ENCODE results near the gene LBHD2. TPM values are rescaled to one million over a fixed set of nuclear protein-coding genes. Genes with fewer than 3 reads are reported as not detected.

LBHD2 gene
- total RNA-seq, 1 experiment from 2014 or later = not detected

GRCh38 chr14:103095210-103095778 lies 11.3 kb downstream of the LBHD2 start:
- no TSS peak for BruUV-seq (replicated peaks)
- ChIA-PET CTCF (interaction anchor here (1.4 kb wide), 1 partner anchor 10 kb away, joined by 5 read pairs; no protein-coding TSS in a partner anchor), POLR2A (no interaction called here)
- no peak overlapping the region for H3K4me3 ChIP-seq (ENCODE audit: low read depth in 2 of 2, low read length in 2 of 2)
- H3K27ac ChIP-seq (ENCODE audit: low read length) = no peak overlapping the region
- intact Hi-C loops (cut with micrococcal nuclease; ENCODE audit: unreplicated experiment) (no loop called here), in situ Hi-C loops (cut with HindIII; ENCODE audit: low pct_unique_long_range_greater_than_20kb, low sequenced_read_pairs) (no loop called here)
- DNase-seq (ENCODE audit: low read depth, low spot score) = no peak
- TF ChIP-seq SIN3A (IDR thresholded peaks at IDR 0.05; ENCODE audit: borderline replicate concordance, insufficient read depth, low read depth, low read length) (no peak), POLR2AphosphoS5 (IDR thresholded peaks at IDR 0.05; ENCODE audit: low read depth, low read length) (no peak), CTCF (IDR thresholded peaks at IDR 0.05) (no peak), TCF7L2 (IDR thresholded peaks at IDR 0.05; ENCODE audit: low read depth, low read length) (no peak)
- TF ChIP-seq, protein P1, sequence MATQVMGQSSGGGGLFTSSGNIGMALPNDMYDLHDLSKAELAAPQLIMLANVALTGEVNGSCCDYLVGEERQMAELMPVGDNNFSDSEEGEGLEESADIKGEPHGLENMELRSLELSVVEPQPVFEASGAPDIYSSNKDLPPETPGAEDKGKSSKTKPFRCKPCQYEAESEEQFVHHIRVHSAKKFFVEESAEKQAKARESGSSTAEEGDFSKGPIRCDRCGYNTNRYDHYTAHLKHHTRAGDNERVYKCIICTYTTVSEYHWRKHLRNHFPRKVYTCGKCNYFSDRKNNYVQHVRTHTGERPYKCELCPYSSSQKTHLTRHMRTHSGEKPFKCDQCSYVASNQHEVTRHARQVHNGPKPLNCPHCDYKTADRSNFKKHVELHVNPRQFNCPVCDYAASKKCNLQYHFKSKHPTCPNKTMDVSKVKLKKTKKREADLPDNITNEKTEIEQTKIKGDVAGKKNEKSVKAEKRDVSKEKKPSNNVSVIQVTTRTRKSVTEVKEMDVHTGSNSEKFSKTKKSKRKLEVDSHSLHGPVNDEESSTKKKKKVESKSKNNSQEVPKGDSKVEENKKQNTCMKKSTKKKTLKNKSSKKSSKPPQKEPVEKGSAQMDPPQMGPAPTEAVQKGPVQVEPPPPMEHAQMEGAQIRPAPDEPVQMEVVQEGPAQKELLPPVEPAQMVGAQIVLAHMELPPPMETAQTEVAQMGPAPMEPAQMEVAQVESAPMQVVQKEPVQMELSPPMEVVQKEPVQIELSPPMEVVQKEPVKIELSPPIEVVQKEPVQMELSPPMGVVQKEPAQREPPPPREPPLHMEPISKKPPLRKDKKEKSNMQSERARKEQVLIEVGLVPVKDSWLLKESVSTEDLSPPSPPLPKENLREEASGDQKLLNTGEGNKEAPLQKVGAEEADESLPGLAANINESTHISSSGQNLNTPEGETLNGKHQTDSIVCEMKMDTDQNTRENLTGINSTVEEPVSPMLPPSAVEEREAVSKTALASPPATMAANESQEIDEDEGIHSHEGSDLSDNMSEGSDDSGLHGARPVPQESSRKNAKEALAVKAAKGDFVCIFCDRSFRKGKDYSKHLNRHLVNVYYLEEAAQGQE (IDR thresholded peaks at IDR 0.05; ENCODE audit: insufficient read depth in 1 of 2, low read depth in 2 of 2, low read length in 1 of 2) = no peak
- no peak for ATAC-seq
- no peaks in the 10 kb centered on the region for H3K36me3 ChIP-seq (ENCODE audit: control insufficient read depth, insufficient read depth, low read length)
- H3K4me1 ChIP-seq (ENCODE audit: control insufficient read depth, insufficient read depth, low read length) = peaks cover 10% of the 10 kb centered on the region; the same call in 1 of the 2 replicates
- no peaks in the 10 kb centered on the region for H3K27me3 ChIP-seq (ENCODE audit: control insufficient read depth, insufficient read depth, low read length)
- H3K9me3 ChIP-seq (ENCODE audit: control insufficient read depth, insufficient read depth, low read depth, low read length) = no peaks in the 10 kb centered on the region

DNA sequence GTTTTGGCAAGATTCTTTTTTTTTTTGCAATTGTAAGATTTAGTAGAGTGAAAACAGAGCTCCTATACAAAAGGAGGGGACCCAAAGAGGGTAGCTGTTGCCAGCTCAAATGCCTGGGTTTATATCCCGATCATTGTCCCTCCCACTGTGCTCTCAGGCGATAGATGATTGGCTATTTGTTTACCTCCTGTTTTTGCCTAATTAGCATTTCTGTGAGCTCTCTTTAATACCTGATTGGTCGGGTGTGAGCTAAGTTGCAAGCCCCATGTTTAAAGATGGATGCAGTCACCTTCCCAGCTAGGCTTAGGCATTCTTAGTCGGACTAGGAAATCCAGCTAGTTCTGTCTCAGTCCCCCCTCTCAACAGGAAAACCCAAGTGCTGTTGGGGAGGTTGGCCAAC lies 12.4 kb downstream of the LBHD2 start:
- H3K27ac ChIP-seq (ENCODE audit: low read length) = no peak overlapping the region
- intact Hi-C loops (cut with micrococcal nuclease; ENCODE audit: unreplicated experiment) (no loop called here), in situ Hi-C loops (cut with HindIII; ENCODE audit: low pct_unique_long_range_greater_than_20kb, low sequenced_read_pairs) (no loop called here)
- ChIA-PET POLR2A (interaction anchor here (0.6 kb wide), 1 partner anchor 9 kb away, joined by 3 read pairs; no protein-coding TSS in a partner anchor), CTCF (interaction anchor here (0.6 to 1.4 kb wide), 3 partner anchors 8 to 186 kb away, joined by 4 to 5 read pairs (median 4); no protein-coding TSS in a partner anchor)
- no peak for ATAC-seq
- TF ChIP-seq, protein P1 (IDR thresholded peaks at IDR 0.05; ENCODE audit: insufficient read depth in 1 of 2, low read depth in 2 of 2, low read length in 1 of 2) = no peak
- TF ChIP-seq TCF7L2 (IDR thresholded peaks at IDR 0.05; ENCODE audit: low read depth, low read length) (no peak), POLR2AphosphoS5 (IDR thresholded peaks at IDR 0.05; ENCODE audit: low read depth, low read length) (no peak), CTCF (IDR thresholded peaks at IDR 0.05) (no peak), SIN3A (IDR thresholded peaks at IDR 0.05; ENCODE audit: borderline replicate concordance, insufficient read depth, low read depth, low read length) (no peak)
- H3K27me3 ChIP-seq (ENCODE audit: control insufficient read depth, insufficient read depth, low read length) = no peaks in the 10 kb centered on the region
- H3K36me3 ChIP-seq (ENCODE audit: control insufficient read depth, insufficient read depth, low read length) = no peaks in the 10 kb centered on the region
- H3K9me3 ChIP-seq (ENCODE audit: control insufficient read depth, insufficient read depth, low read depth, low read length) = no peaks in the 10 kb centered on the region
- H3K4me3 ChIP-seq (ENCODE audit: low read depth in 2 of 2, low read length in 2 of 2) = no peak overlapping the region
- DNase-seq (ENCODE audit: low read depth, low spot score) = no peak
- H3K4me1 ChIP-seq (ENCODE audit: control insufficient read depth, insufficient read depth, low read length) = peaks cover 10% of the 10 kb centered on the region; the same call in 1 of the 2 replicates
- BruUV-seq (replicated peaks) = no TSS peak

All from Panc1 (cell line).